Ishikawa (cell line): ENCODE results near the gene WSB1.

Source experiments
- EP300 ChIP-seq: IDR thresholded peaks from 2 replicates; pipeline ENCODE4 v1.6.1; 2012; ENCODE audit warnings: borderline replicate concordance
- FOXM1 ChIP-seq: IDR thresholded peaks from 2 replicates; pipeline ENCODE4 v1.6.1; 2012; ENCODE audit warnings: low read depth, borderline replicate concordance
- RAD21 ChIP-seq: IDR thresholded peaks from 2 replicates; pipeline ENCODE4 v1.6.1; 2012; ENCODE audit warnings: low read depth
- TAF1 ChIP-seq: IDR thresholded peaks from 2 replicates; pipeline ENCODE4 v1.6.1; 2012; ENCODE audit warnings: low read depth, mild to moderate bottlenecking
- TCF12 ChIP-seq: IDR thresholded peaks from 2 replicates; pipeline ENCODE4 v1.6.1; 2012; ENCODE audit warnings: low read depth
- TEAD4 ChIP-seq: IDR thresholded peaks from 2 replicates; pipeline ENCODE4 v1.6.1; 2012
- YY1 ChIP-seq: IDR thresholded peaks from 2 replicates; pipeline ENCODE4 v1.6.1; 2012; ENCODE audit warnings: low read depth
- TF ChIP-seq, protein P1 (sequence below): IDR thresholded peaks from 2 replicates; pipeline ENCODE4 v1.6.1; 2012
- TF ChIP-seq, protein P2 (sequence below): IDR thresholded peaks from 2 replicates; pipeline ENCODE4 v1.6.1; 2012

DNA sequence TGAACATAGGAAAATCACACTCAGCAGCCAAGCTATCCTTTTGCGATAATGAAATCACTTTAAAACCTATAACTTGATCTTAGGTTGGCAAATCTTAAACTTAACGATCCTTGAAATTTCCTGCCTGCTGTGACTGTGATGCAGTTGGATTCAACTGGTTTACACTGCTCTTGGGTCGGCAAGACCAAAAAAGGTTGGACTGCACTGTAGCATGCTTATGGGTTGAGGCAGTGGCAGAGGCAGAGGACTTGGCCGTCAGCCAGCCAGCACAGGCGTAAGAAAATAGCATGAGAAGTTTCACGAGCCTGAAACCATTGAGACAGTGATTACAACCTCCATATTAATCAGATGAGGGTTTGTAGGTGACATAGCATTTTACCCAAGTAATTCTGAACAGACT, 21.4 kb downstream of the WSB1 start:
- TF ChIP-seq, protein P1, sequence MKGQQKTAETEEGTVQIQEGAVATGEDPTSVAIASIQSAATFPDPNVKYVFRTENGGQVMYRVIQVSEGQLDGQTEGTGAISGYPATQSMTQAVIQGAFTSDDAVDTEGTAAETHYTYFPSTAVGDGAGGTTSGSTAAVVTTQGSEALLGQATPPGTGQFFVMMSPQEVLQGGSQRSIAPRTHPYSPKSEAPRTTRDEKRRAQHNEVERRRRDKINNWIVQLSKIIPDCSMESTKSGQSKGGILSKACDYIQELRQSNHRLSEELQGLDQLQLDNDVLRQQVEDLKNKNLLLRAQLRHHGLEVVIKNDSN = no peak
- TF ChIP-seq EP300 = peak; percentile 40; the same call in 1 of the 2 replicates
- 0 out of 2 replicates have a peak, but pooled peaks have one; percentile 5 for TF ChIP-seq RAD21
- TF ChIP-seq, protein P2, sequence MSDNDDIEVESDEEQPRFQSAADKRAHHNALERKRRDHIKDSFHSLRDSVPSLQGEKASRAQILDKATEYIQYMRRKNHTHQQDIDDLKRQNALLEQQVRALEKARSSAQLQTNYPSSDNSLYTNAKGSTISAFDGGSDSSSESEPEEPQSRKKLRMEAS = peak; percentile 29; the same call in 1 of the 2 replicates
- TF ChIP-seq TCF12 = 0 out of 2 replicates have a peak, but pooled peaks have one; percentile 30
- no peak for TF ChIP-seq YY1
- TF ChIP-seq TAF1 = no peak
- no peak for TF ChIP-seq FOXM1
- 0 out of 2 replicates have a peak, but pooled peaks have one; percentile 6 for TF ChIP-seq TEAD4
